ENCODE data around the gene ZC3H6. TPM values are rescaled to one million over a fixed set of nuclear protein-coding genes. Genes with fewer than 3 reads are reported as not detected.

The ZC3H6 gene
- total RNA-seq, 4 donors from 2014 or later: 5.0 to 19.8 (median 7.3) TPM

DNA sequence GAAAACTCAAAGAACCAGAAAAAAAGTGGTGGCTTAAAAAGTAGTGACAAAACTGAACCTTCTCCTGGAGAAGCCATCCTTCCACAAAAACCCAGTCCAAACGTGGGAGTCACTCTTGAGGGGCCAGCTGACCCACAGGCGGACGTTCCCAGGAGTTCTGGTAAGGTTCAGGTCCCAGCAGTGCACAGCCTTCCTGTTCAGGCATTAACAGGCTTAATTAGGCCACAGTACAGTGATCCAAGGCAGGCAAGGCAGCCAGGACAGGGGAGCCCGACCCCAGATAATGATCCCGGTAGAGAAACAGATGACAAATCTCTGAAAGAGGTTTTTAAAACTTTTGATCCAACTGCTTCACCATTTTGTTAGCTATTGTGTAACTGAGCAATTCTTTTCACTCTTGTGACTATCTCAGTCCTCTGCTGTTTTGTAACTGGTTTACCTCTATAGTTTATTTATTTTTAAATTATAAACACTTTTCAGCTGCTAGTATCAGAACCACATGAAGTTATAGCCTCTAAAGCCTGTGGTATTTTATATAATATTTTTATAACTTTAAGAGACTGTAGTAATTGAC lies 56.8 kb downstream of the ZC3H6 start:
- peaks cover 0 to 18% (median 0%) of the 10 kb centered on the region in 3 donors for H3K36me3 ChIP-seq
- TF ChIP-seq POLR2A (IDR thresholded peaks at IDR 0.05): no peak
- TF ChIP-seq, protein P1, sequence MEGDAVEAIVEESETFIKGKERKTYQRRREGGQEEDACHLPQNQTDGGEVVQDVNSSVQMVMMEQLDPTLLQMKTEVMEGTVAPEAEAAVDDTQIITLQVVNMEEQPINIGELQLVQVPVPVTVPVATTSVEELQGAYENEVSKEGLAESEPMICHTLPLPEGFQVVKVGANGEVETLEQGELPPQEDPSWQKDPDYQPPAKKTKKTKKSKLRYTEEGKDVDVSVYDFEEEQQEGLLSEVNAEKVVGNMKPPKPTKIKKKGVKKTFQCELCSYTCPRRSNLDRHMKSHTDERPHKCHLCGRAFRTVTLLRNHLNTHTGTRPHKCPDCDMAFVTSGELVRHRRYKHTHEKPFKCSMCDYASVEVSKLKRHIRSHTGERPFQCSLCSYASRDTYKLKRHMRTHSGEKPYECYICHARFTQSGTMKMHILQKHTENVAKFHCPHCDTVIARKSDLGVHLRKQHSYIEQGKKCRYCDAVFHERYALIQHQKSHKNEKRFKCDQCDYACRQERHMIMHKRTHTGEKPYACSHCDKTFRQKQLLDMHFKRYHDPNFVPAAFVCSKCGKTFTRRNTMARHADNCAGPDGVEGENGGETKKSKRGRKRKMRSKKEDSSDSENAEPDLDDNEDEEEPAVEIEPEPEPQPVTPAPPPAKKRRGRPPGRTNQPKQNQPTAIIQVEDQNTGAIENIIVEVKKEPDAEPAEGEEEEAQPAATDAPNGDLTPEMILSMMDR (IDR thresholded peaks at IDR 0.05): no peak
- H3K4me1 ChIP-seq: no peaks in the 10 kb centered on the region
- no peaks in the 10 kb centered on the region for H3K27me3 ChIP-seq
- H3K4me3 ChIP-seq: no peak overlapping the region
- H3K9me3 ChIP-seq: no peaks in the 10 kb centered on the region
- DNase-seq: no peak
- H3K27ac ChIP-seq: no peak overlapping the region

DNA sequence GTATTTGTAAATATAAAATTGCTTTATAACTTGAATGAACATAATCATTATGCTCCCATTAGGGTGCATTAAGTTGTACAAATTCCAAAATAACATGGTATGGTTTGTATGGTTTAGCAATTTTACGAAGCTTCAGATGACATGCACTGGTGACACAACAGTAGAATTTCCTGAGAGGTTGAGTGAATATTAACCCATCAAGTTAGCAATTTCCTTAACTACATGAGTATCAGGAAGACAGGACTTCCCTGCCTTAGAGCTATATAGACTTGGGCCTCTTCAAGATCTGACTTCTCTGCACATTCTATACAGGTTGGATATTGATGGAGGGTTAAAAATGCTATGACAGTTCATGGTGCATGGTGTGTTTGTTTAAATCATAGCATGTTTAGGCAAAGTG lies 60.2 kb downstream of the ZC3H6 start:
- Histone ChIP-seq H3K4me1 (no peaks in the 10 kb centered on the region), H3K4me3 (no peak overlapping the region), H3K9me3 (no peaks in the 10 kb centered on the region), H3K36me3 (peaks cover 0 to 9% (median 0%) of the 10 kb centered on the region in 3 donors), H3K27ac (no peak overlapping the region), H3K27me3 (no peaks in the 10 kb centered on the region)
- DNase-seq: no peak
- no peak for TF ChIP-seq POLR2A (IDR thresholded peaks at IDR 0.05)
- TF ChIP-seq, protein P1 (IDR thresholded peaks at IDR 0.05): no peak

DNA sequence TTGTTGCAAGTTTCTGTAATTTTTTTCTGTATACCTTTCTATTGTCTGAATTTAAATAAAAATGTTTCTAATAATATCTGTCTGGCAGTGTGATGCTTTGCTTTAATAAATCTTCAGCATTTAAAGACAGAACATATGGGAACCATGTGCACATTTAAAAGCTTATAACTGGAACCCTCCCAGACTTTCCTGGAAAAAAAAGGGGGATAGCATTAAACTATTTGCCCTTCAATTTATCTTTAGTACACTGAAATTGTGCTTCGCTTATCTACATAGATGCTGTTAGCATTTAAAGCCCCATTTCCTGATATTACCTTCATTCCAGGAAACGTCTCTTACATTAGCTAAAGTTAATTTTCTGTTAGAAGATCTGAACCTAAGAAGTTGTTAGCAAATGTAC lies 64.6 kb downstream of the ZC3H6 start:
- Histone ChIP-seq H3K4me3 (no peak overlapping the region), H3K4me1 (no peaks in the 10 kb centered on the region), H3K27me3 (no peaks in the 10 kb centered on the region), H3K27ac (no peak overlapping the region), H3K36me3 (no peaks in the 10 kb centered on the region), H3K9me3 (no peaks in the 10 kb centered on the region)
- DNase-seq: no peak
- TF ChIP-seq, protein P1 (IDR thresholded peaks at IDR 0.05): no peak
- no peak for TF ChIP-seq POLR2A (IDR thresholded peaks at IDR 0.05)

DNA sequence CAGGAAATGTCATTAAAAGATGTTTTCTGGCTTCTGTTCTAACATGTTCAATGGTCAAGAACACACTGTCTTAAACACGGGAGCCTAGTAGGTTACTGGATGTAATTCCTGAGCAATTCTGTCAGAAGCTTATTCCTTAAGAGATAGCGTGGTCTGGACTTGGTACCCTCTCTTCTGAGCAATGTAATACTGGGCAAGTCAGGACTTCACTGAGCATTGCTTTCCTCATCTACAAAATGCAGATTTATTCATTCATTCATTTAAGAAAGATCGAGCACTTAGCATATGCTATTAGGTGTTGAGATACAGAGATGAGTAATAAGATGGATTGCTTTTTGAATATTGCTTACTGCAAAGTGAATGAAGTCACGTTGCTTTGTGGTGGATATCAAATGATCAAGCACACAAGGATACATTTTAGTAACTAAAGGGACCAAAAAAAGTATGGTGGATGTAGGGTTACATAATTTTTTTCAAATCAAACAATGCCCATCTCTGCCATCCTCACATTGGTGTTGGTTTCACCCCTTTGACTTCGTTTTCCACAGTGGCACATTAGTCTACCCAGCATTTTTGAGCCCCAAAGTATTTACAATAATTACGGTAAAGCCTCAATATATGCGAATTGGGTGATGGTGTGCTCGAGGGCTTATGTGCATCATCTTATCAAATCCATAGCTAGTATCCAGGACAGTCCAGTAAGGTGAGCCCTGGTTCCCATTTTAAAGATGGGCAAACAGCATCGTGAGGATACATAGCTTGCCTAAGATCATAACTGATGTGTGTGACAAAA lies 65.3 kb downstream of the ZC3H6 start:
- Histone ChIP-seq H3K27ac (no peak overlapping the region), H3K4me1 (no peaks in the 10 kb centered on the region), H3K9me3 (no peaks in the 10 kb centered on the region), H3K27me3 (no peaks in the 10 kb centered on the region), H3K4me3 (no peak overlapping the region), H3K36me3 (no peaks in the 10 kb centered on the region)
- TF ChIP-seq, protein P1 (IDR thresholded peaks at IDR 0.05): no peak
- no peak for TF ChIP-seq POLR2A (IDR thresholded peaks at IDR 0.05)
- DNase-seq: no peak

DNA sequence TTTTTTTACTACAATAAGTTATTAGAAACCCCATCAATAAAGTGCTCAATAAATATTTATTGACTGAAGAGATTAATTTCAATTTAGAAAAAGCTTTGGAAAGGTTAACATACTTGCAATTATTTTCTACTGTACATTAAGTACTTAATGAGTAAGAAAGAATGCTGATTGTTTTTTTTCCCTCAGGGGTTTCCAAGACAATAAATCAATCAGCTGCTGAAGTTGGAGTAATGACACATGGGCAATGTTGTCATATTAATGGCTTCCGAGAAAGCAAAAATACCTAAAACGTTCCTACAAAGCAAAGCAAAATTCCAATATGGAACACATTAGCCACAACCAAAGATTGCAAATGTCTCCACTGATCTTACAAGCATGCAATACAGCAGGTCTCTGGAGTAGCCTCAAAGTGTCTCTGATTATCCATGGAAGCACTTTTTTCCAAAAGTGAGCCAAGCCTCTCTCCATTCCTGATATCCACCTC lies 66.7 kb downstream of the ZC3H6 start:
- Histone ChIP-seq H3K36me3 (no peaks in the 10 kb centered on the region), H3K27me3 (no peaks in the 10 kb centered on the region), H3K4me1 (no peaks in the 10 kb centered on the region), H3K9me3 (no peaks in the 10 kb centered on the region), H3K4me3 (no peak overlapping the region), H3K27ac (no peak overlapping the region)
- TF ChIP-seq, protein P1 (IDR thresholded peaks at IDR 0.05): no peak
- TF ChIP-seq POLR2A (IDR thresholded peaks at IDR 0.05): no peak
- DNase-seq: no peak
